Subcutaneous adipose tissue (tissue), 4 donors: ENCODE measurements around the gene TACC3. TPM values are rescaled to one million over a fixed set of nuclear protein-coding genes. Genes with fewer than 3 reads are reported as not detected.

Source experiments
- CTCF ChIP-seq: fragments of 450-650 bp; IDR thresholded peaks from one replicate; pipeline ENCODE4 v1.5.1; 2016; ENCODE audit warnings: low read depth, mild to moderate bottlenecking, control low read depth, antibody characterized with exemption, moderate library complexity
- total RNA-seq, 4 donors: library from RNA; depleted of rRNA; stranded (reverse); fragments of >200 nt; gene quantifications; one replicate each; pipeline ENCODE4 v1.1.0, GENCODE V29; 2016

The TACC3 gene
- total RNA-seq, 4 donors from 2014 or later, result 3.9 to 18.1 (median 15.4) TPM

GRCh38 chr4:1715002-1715758 lies 6.1 kb upstream of the TACC3 start:
- TF ChIP-seq CTCF, result no peak

GRCh38 chr4:1716065-1716945 lies 5.0 kb upstream of the TACC3 start:
- no peak for TF ChIP-seq CTCF

- TF ChIP-seq CTCF, result no peak
These were observed 3.9 kb upstream of the TACC3 start for GRCh38 chr4:1717129-1718094.

- TF ChIP-seq CTCF, result no peak
These were observed 3.0 kb upstream of the TACC3 start for GRCh38 chr4:1718095-1718850.

- TF ChIP-seq CTCF, result no peak
These were observed 948 bp upstream of the TACC3 start for GRCh38 chr4:1720163-1720983.
